G401 (cell line): ENCODE results near the gene GUCA2A. TPM values are rescaled to one million over a fixed set of nuclear protein-coding genes. Genes with fewer than 3 reads are reported as not detected.
"Not testable (repeated sequence)": the region's sequence is repeated elsewhere in the genome, so short reads cannot be mapped to it uniquely, and the experiment has no call there.

Experiments
- DNase-seq: peaks from one replicate; pipeline ENCODE4 v3.0.0-alpha.2; 2015; ENCODE audit warnings: low spot score
- in situ Hi-C: cut with HindIII; loops from 2 replicates; pipeline ENCODE4 v1.10.0; 2016; ENCODE audit warnings: low sequenced_read_pairs, mixed read lengths
- total RNA-seq: library from RNA; depleted of rRNA; stranded (reverse); fragments of >200 nt; shearing (Covaris generic); gene quantifications from 2 replicates; pipeline ENCODE4 v1.2.3, GENCODE V29; 2014; rRNA removed

GUCA2A gene, protein sequence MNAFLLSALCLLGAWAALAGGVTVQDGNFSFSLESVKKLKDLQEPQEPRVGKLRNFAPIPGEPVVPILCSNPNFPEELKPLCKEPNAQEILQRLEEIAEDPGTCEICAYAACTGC
- total RNA-seq: not detected in 2 replicates

DNA sequence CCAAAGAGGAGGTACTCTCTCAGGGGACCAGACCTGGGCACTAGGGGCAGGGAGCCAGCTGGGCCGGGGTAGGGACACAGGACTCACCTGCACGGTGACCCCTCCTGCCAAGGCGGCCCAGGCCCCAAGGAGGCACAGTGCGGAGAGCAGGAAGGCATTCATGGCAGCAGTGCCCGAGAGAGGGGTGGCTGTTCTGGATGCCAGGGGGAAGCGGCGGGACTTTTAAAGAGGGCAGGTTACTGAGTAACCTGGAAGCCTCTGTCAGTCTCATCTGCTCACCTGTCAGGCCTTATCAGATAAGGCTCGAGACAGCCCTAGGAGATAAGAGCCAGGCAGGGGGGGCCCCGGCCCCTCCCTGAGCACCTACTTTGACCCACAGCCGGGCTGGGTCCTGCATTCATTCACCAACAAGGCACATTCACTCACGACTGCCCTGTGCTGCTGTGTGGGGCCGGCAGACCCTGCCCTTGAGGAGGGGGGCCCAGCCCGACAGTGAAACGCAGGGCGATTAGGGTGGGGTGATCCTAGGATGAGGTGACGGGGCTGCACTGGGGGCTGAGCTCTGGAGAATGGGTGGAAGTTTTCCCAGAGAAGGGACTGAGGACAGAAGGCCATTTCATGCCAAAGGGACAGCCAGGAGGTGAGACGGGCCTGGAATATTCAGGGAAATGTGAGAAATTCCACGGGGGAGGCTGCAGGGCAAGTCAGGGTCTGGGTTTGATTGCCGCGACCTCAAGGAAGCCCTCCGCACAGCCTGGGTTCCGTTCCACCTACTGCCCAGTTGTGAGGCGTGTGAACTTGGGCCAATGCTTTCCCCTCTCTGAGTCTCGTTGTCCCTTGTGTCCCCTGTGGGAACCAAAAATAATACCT, at the start of gene GUCA2A:
Gene GUCA2A (minus strand): TSS at position 195 of the 870 bp plus-strand sequence. CDS start 33 bp downstream, at position 162.
- in situ Hi-C loops: no loop called here
- DNase-seq: no peak

DNA sequence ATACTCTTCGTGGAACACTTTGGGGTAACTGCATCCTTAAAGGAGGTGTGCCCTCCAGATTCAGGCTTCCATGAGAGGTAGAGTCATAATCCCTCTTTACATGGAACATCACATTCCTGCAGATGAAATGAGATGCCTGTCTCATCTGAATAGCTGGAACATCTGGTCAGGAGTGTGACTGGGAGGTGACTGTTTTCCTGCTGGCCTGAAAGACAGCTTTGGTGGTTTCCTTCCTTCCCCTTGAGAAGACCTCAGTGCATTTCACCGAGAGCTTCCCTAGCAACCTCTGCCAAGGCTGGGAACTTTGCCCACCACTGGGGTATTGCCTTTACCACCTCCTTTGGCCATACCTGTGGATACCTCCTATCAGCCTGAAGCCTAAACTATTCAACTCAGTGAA, 46.7 kb upstream of the GUCA2A start:
- no peak for DNase-seq
- in situ Hi-C loops: no loop called here

DNA sequence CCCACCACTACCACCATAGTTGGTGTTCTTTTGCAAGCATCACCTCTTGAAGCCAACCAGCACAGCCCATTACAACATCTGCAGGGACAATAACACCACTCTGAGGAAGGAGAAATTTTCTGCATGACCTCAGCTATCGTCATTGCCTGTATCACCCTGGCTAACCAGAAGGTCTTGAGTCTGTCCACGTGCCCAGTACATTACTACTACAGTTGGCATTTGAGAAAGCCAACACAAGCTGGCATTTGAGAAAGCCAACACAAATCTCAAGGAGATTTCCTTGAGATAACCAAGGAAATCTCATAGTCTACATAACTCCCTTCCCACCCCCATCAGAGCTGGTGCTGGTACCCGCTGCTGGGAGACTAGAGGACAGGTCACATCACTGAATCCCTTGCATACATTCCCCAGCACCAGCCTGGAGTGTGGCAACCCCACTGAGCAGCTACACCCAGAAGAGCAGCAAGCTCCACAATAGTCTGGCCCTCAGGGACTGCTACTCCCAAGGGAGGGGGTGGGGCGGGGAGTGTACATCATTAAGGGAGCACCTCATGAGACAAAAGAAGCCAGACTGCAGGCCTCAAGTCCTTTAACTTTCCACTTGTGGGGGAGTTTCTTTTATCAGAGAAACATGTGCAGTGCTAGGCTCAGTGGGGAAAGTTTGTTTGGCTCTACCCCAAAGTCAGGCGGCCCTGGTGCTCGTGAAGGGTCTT, 46.0 kb upstream of the GUCA2A start:
- in situ Hi-C loops: no loop called here
- DNase-seq: no peak

DNA sequence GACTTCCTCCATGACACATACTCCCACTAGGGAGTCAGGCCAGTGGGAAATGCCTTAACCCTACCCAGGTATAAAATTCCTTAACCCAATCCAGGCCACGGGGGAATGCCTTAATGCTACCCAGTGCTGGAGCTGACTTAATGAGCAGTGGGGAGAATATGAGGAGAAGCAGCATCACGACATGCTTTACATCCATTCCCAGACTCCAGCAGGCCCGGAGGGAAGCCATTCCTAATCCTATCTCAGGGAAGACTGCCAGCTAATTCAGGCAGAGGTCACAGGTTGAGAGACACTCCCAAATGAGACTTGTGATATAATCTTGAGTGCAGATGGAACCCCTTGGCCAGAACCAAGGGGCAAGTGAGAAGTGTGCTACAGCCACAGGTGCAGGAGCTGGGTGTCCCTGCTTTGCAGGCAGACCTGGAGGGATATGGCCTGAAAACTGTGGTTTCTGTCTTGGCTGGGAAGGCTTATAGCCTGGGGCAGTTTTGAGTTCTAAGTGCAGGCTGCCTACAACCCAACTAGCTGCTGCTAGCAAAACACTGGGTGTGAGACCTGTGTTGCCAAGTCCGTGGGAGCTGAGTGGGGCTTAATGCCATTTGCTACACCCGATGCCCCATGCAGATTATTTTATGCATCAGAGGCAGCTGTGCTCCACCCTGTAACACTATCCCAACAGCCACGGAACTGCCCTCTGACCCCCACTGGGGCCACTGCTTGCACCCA, 45.1 kb upstream of the GUCA2A start:
- DNase-seq: no peak
- in situ Hi-C loops: no loop called here

DNA sequence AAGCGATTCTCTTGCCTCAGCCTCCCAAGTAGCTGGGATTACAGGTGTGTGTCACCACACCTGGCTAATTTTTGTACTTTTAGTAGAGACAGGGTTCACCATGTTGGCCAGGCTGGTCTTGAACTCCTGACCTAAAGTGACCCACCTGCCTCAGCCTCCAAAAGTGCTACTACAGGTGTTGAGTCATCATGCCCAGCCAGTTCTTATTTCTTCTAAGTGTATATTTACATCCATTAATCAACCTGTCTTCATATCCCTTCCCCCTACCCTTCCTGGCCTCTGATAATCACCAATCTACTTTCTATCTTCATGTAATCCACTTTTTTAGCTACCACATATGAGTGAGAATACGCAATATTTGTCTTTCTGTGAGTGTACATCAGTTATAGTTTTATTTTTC, 42.4 kb upstream of the GUCA2A start:
- DNase-seq, in situ Hi-C loops: not testable (repeated sequence)

DNA sequence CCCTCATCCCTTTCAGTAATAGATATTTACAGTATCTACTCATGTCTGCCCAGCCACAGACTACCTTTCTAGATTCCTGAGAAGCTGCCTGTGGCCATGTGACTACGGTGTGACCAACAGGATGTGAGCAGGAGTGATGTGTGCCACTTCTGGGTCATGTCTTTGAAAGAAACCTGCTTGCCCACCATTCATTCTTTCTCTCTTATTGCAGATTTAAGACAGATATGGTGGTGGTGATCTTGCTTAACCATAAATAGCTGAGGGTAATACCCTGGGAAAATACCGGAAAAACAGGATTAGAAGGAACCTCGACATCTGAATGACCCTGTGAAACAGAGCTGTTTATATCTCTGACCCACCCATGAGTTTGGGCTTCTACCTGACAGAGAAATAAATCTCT, 41.6 kb upstream of the GUCA2A start:
- in situ Hi-C loops: no loop called here
- DNase-seq: no peak

DNA sequence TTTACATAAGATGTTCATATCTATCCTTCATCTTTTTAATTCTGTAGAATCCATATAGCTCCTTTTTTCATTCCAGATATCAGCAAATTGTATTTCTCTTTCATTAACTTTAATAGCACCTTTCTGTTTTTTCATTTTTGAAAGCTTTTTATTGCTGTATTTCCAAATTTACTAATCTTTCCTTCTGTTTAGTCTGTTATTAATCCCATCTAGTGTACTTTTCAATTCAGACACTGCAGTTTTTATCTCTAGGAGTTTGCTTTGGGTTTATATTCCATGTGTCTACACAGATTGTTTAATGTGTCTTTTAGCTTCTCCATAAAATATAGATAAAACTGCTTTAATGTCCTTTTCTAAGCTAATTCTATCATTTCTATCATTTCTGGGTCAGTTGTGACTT, 37.4 kb upstream of the GUCA2A start:
- DNase-seq: no peak
- in situ Hi-C loops: no loop called here

DNA sequence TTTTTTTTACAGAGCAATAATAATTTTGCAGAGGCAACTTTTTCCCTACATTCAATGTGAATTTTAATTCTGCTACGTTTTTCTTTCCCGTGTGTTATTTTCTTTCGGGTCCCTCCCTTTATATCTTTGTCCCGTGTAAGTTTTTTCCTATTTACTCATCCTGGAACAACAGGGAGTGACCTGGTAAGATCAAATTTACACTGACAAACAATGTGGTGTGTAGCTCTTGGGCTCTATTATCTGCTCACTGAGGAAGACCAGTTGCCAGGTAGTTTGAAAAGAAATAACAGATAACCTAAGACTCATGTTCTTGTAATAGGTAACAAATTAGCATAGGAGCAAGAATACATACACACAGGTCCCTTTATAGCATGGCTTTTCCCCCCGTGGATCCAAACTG, 33.7 kb upstream of the GUCA2A start:
- in situ Hi-C loops: no loop called here

DNA sequence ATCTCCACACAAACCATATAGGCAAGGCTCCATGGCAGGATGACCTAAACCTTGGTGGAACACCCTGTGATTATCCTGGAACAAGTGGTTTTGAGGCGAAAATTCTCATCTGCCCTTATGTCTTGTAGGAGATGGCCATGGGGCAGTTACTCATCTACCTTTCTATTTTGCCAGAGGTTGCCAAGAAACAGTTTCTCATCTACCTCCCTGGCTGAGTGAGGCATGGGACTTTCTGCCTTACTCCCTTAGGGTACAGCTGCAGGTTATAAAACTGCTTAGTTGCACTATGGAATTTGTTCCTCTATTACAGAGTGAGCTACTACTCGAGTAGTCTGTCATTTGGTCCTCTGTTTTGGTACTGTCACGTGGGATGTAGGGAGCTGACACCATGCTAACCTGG, 31.3 kb upstream of the GUCA2A start:
- in situ Hi-C loops: no loop called here
- no peak for DNase-seq

More for the DNA sequence above, 33.7 kb upstream of the GUCA2A start:
- no peak for DNase-seq

DNA sequence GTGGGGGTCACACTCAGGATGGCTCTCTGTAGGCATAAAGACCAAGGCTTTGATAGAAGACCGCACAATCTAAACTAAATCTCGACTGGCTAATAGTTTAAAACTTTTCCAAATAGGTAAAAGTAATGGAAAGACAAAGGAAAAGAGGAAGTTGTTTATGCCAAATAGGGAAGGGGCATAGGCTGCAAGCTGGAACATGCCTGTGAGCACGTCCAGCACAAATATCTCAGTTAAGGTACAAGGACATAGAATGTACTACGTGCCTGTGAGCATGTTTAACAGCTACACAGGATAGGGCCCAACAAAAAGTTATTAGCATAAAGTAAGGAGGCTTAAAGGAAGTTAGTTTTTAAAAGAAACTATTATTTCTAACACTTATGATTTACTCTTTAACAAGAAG, 27.6 kb upstream of the GUCA2A start:
- no peak for DNase-seq
- in situ Hi-C loops: no loop called here

DNA sequence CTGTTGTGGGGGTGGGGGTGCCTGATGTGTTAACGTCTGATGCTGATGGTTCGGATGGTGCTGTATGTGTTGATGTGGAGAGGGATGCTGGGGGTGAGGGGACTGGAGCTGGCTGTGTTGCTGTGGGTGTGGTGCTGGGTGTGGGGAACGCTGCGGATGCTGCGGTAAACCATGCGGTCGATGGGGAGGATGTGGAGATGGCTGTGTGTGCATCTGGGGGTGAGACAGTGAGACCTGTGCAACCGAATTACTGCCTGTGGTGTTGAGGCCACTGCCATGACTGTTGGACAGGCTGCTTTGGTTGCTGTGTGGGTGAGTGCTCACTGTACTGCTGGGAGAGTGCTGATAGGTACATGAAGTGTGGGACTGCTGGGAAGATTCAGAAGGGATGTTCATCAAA, 26.8 kb upstream of the GUCA2A start:
- in situ Hi-C loops: no loop called here
- no peak for DNase-seq

DNA sequence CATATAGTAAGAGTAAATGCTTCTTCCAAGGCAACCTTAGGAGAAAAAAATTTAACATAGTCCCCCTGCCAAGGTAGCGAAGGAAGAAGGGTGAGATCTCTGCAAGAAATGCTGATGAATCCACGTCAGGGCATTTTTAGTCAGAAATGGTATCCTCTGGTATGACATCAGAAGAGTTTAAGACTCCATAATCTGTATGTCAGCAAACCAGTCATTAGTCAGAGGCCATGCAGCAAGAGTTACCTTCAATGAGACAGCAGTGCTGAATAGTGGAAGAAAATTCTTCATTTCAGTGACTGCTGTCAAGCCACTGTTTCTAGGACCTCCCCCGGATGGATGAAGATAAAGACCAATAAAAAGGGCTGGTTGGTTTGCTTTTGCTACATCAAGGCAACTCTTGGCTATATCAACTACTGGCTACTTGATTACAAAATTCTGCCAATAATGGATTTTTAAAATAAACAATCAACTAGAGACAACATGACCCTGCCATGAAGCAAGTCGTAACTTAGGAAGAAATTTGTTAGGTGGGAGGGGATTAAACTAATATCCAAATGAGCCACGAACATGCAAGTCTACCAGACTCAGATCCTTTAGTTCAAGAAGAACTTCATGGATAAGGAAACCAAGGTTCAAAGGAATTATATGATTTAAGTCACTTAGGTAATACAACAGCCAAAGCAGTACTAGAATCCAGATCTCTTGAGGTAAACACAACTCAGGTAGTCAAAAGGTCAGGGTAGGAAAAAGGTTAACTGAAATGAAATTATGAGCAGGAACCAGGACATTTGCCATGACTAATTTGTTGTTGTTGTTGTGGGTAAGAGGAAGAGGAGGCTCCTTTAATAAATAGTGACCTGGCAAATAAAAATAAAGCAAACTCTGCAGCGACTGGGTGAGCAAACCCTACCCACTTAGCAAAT, 25.6 kb upstream of the GUCA2A start:
- no peak for DNase-seq
- in situ Hi-C loops: no loop called here

DNA sequence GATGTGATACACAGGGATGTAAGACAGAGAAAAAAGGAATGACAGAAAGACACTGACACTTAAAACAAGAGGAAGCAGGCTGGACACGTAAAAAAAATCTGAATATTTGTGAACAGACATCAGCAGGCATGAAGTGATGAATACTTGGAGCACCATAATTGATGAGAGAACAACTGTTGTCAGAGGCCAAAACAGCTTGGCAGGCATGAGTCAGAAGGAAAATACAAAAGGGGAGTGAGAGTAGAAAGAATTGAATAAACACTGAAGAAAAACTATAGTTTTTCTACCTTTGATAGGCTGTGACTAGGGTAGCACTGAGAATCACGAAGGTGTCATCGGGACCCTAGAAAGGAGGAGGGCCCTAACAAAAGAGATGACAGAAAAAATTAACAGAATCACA, 21.6 kb upstream of the GUCA2A start:
- in situ Hi-C loops: no loop called here

DNA sequence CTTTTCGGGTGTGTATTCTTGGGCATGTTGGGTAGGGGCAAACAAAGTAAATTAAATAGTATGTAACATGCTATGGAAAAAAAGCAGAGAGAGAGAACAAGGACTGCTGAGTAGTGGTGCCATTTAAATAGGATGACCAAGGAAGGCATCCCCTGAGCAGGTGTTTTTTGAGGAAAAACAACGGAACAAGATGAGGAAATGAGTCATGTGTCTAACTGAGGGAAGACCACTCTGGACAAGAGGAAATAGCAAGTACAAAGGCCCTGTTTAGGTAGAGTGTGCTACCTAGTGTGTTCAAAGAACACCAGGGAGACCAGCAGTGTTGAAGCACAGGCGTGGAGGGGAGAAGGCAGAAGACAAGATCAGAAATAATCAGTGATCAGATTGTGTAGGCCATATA, 20.1 kb upstream of the GUCA2A start:
- in situ Hi-C loops: no loop called here
- DNase-seq: no peak

More for the DNA sequence above, 21.6 kb upstream of the GUCA2A start:
- DNase-seq: no peak

DNA sequence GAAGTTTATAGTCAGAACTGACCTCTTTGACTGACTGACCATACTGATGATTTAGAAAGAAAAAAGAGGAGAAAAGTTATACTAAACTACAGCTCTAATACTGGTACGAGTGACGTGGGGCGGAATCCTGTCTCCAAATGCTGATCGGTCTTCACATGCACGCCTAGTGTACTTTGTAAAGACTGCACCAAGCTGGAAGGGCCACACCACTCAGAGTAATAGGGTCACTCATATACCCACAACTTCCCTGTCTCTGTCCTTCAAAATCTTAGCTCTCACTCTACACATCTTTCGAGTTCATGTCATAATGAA, 19.4 kb upstream of the GUCA2A start:
- no peak for DNase-seq
- in situ Hi-C loops: no loop called here

DNA sequence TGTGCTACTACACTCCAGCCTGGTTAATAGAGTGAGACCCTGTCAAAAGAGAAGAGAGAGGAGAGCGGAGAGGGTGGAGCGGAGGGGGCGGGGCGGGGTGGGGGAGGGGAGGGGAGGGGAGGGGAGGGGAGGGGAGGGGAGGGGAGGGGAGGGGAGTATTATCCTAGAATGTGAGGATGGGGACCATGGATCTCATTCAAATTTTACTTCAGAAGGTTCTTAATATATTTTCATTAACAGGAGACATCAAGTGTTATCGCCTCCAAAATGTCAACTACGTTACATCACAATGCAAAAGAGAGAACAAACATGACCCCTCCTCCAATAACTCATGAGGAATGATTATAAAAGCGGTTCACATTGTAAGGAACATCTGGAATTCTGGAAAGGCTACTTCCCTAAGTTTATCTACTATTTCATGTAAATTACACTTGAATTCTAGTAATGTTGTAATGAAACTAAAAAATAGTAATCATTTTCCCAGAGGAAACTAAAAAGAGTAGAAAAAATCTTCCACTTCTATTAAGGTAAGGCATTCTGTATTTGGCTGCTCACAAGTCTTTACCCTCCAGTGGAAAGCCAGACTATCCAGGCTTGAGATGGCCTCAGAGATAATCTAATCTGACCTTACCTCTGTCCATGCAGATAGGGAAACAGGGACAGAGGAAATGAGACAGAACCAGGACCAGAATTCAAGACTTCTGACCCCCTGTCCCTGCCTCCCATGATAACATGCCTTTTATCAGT, 18.8 kb upstream of the GUCA2A start:
- DNase-seq: no peak
- in situ Hi-C loops: no loop called here

DNA sequence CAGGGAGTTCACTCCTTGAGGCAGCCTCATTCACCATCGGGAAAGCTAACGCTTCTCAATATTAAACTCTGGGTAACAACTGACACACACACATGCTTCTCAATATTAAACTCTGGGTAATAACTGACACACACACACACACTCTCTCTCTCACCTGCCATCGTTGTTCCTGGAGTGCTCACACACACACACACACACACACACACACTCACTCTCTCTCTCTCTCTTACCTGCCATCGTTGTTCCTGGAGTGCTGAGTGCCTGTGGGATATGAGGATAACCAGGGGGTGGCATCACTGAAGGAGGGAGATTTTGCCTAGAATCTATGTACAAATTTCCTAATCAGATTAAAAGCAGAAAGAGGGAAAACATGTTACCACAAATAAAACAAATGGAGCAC, 17.1 kb upstream of the GUCA2A start:
- DNase-seq: no peak
- in situ Hi-C loops: no loop called here

DNA sequence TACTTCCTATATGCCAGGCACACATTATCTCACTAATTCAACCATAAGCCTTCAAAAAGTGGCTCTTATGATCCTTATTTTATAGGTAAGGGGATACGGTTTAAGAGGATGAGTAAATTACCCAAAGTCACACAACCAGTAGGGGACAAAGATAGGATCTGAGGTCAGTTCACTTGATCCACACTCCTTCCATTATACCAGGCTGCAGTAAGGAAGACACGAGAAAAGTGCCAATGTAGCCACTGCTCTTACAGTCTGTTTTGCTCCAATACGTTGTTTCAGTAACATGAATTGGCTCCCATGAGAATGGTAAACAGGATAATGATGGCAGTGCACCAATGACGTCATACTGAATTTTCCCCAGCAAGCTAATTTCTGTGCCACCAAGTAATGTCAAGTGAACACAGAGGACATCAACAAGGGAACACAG, 15.4 kb upstream of the GUCA2A start:
- in situ Hi-C loops: no loop called here
- no peak for DNase-seq
